Stimulated activated CD8-positive, alpha-beta memory T cell treated with anti-CD3 and anti-CD28 coated beads, Interleukin-7, amount 100 ng/mL, for 48 hours (primary cell): ENCODE data around the gene STK39.

Source experiments
- DNase-seq, 2 donors: peaks; one replicate each; pipeline ENCODE4 v3.0.0-alpha.2; 2020; ENCODE audit warnings: low read depth in 1 of 2; ENCODE audit errors: extremely low read depth in 1 of 2

Gene STK39

DNA sequence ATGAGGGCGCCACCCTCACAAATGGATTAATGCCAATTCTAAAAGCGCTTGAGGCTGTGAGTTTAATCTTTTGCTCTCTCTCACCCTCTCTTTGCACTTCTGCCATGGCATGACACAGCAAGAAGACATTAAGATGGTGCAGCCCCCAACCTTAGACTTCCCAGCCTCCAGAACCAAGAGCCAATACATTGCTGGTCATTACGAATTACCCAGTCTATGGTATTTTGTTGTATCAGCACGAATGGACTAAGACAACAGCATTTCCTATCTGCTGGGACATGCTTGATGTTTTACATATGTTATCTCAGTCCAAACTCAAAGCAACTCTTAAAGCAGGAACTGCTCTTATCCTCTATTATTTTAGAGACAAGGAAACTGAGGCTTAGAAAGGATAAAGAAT is 222.9 kb downstream of the STK39 start:
- DNase-seq = no peak

DNA sequence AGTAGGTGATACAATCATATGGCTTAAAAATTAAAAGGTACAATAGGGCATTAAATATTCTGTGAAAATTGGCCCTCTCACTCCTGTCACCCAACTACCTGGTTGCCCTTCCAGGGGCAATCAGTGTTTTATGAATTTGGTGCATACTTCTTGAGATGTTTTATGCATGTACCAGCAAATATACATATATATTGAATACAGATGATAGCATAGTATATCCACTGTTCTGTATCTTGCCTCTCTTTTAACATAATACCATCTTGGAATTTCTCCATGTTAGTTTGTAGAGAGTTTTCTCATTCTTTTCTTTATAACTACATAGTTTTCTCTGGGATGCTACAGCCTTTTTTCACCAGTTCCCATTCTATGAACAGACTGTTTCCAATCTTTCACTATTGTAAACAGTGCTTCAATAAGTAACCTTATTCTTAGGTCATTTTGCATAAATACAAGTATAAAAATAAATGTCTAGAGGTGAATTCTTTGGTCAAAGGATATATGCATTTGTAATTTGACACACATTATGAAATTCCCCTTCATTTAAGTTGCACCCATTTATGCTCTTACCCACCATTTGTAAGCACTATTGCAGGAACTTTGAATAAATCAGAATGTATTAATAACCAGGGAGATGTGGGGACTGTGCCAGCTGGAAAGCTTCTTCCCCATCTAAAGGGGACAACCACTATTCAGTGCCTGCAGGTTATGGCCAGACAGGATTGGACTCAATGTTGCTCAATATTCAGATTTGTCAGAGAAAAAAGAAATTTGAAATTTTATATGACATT is 225.4 kb downstream of the STK39 start:
- no peak for DNase-seq

DNA sequence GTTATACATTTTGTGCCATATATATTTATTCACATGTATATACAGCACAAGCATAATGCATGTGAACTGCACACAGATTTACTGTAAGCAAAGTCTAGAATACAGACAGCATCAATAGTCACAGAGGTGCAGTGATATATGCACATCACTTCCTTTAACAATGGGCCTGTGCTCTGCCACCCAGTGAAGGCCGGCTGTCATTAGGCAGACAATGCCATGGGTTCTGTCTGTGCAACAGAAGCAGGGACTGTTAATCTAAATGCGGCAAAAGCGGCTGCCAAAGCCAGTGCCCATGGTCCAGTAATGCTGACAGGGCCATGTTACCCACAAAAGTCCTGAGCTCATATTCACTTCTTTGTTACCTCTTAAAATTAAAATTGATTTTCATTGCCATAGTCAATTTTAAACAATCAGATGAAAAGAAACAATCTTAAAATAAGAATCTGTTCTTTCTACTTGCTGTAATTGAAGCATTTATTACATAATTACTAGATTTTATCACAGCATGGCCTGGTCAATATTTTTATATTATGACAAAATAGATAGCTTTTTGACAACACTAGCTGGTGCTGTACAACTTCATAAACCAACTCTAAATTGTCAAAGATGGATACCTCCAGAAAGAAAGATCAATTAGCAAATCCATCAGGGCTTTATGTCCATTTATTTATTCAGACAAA is 232.0 kb downstream of the STK39 start:
- no peak for DNase-seq

DNA sequence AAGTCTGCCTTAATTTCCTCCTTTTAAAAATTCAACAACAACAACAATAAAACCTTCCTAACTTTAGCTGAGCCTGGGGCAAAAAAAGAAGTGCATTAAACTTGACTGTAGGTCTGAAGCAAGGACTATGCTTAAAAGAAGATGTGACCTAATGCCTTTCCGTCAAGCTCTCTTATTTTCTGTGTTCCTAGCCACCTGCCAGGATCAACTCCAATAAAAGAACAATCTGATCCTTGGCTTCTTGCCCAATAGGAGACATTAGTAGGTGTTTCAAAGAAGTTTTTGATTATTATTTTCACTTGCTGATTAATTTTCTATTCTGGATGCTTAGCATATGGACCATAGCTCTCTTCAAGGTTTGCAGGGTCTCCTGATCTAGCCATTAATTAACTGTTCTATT is 237.5 kb downstream of the STK39 start:
- no peak for DNase-seq

DNA sequence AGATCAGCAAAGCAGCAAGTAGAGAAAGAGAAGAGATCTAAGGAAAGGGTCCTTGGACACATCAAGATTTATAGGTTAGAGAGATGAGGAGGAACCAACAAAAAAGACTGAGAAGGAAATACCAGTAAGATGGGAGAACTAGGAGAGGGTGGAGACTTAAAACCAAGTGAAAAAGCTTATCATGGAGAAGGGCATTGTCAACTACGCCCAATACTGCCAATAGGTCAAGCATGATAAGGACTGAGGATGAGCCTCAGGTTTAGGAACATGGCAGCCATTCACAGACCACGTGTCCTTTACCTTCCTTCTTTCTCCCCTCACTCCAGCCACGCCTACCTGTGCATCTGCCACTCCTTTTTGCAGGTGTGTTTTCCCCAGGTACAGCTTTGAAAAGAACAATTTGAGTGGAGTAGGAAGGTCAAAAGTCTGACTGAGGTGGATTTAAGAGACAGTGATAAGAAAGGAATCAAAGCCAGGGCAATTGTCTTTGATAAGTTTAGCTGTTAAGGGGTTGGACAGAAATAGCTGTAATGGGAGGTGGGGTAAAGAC is 238.7 kb downstream of the STK39 start:
- no peak for DNase-seq

DNA sequence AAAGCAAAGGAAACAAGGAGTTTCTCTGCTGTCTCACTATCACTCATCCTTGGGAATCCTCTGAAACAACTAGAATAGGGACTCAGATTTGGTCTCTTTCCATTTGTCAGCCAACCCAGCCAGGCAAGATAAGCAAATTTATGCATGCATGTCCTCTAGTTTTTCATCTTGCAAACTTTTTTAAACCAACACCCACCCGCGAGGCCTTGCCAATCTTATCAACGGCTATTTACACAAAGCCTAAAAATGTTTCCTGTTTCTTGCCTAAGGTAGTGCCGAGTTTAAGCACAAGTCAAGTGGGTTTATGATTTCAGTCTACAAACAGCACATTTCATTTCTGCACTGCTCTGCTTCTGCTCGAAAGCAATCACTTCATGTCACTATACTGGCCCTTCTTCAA is 240.9 kb downstream of the STK39 start:
- DNase-seq = no peak

DNA sequence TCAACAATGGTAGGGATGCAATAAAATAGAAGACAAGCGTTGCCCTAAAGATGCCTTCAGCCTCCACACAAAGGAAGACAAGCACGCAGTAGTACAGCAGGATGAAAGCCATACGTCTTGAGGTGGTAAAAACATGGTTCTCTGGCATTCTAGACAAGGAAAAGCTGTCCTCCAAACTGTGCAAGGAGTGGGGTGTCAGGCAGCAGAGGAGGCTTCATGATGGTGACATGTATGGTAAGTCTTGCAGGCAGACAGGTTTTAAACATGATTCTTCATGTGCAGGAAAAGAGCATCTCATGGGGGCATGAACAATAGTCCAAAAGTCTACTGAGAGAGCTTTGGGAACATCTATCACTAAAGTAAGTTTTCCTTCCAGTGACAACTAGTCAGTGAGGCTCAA is 241.8 kb downstream of the STK39 start:
- no peak for DNase-seq

DNA sequence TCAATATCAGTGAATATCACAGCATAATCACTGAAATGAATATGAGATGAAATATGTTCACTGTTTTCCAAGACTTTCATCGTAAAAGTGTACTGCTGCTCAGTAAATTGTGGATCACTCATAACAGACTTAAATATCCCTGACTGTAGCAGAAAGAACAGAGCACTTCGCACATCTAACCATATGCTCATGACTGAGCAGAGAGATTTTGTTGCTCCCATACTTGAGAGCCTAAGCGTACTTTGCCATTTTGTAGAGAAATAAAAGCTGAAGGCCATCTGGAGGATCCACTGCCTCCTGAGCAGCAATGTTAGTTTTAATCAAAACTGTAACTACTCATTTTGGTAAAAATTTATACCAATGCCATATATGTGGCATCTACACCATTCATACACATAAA is 243.5 kb downstream of the STK39 start:
- no peak for DNase-seq

DNA sequence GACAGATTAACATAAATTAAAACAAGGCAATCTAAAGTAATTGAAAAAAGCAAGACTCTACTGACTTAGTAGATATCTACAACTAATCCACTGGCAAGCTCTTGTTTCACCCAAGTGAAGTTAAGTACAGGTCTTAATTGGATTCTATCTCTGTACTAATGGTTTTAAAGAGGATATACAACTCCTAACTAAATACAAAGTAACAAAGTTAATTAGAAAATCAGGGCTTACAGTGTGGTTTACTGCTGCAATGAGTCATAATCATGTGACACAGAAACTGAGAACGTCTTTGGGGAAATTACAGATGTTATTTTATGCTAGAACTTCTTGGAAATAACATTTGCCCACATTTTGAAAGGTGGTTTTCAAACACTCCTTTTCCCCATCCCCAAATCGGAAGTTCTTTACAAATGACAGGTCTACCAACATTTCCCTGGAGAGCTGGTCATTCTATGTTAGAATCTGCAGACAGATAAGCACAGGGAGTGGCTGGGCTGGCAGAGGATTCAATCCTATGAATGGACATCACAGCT is 245.3 kb downstream of the STK39 start:
- no peak for DNase-seq

DNA sequence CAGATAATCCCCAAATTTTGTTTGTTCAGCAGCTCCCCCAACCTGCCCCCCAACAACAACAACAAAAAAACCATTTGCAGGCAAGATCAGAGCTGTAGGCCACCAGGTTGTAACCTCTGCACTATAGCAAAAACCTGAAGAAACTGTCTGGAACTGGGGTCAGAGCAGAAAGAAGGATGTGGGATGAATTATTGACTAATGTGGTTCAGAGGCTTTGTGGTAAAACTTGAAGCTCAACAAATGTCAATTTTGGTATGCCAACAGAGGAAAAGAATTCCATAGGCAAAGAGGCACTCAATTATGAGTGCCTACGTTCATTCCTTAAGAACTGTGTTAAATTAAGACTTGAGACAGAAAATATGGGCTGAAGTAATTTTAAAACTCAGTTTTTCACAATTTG is 255.1 kb downstream of the STK39 start:
- no peak for DNase-seq

DNA sequence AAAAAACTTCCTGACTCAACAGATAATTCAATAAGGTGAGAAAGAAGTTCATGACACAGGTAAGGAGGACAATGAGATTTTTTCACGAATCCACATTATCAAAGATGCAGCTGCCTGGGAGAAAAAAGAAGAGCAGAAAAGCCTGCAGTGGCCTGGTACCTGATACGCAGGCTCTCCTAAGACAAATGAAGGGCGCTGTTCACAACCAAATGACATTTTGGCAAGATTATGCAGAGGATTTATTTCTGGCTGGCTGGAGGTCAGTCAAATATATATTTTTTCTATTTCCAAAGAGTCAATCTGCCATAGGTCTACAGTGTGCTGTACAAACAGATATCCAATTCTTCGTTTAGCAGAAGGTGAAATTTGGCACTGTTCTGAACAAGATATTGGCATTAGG is 257.3 kb downstream of the STK39 start:
- no peak for DNase-seq

DNA sequence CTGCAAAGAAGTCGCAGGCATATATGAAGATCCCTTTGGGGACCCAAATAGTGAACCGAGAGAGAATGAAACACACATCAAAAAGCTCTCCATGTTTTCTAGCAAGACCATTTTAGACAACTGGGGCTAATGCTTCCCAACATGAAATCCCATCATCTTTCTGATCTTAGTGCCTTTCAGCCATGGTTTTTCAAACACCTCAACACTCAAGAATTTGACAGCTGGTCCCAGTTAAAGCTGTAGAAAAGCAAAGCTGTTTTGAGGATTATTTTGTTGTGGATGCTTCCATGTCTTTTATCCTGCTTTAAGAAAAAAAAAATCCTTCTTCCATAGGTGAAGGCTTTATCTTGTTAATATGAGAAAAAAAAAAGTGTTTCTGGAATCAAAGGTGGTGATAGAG is 259.1 kb downstream of the STK39 start:
- DNase-seq = no peak

DNA sequence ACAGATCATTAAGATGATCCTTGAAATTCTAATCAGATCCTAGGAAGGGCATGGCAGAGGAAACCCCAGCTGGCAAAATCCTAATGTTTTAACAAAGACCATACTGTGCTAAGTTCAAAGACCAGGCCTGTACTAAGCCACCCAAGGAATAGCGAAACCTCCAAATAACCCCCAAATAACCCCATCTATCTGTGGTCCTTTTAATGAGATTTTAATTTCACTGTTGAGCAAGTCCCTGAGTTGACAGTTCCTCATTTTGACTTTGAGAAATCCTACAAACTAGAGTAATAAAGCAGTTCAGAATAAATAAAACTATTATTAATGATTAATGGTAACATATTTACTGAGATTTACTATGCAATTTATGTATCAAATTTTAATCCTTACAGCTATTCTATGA is 259.8 kb downstream of the STK39 start:
- DNase-seq = no peak

DNA sequence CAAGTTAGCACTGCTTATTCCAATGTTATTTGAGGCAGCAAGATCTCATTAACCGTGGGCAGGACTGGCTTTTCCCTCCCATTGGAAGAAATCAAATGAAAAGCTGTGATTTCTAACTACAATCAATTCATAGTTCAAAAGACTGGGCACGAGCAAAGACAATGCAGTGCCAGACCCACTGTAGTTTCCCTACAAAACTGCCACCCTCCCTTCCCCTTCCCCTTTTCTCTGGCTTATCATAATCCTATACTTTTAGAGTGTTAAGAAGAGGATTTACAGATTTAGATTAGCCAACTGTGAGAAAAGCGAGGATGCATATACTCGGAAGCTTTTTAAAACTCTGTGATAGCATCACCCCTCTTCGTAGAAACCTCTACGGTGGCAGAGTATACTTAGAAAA is 260.4 kb downstream of the STK39 start:
- DNase-seq = no peak

DNA sequence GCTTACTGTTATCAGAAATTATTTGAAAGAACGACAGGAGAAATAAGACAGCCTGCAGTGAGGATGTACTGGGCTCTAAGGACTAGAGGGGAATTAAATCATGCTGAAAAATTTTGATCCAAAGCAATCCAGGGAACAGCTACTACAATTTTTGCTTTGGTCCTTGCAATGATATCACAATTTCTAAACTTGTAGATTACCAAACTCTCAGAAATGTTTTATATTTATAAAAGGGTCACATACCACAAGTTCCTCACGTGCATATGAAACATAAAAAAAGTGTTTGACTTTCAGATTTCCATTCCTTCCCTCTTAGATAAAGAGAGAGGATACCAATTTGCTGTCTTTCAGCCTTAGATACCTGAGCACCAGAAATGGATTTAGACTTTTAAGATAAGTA is 261.2 kb downstream of the STK39 start:
- no peak for DNase-seq

DNA sequence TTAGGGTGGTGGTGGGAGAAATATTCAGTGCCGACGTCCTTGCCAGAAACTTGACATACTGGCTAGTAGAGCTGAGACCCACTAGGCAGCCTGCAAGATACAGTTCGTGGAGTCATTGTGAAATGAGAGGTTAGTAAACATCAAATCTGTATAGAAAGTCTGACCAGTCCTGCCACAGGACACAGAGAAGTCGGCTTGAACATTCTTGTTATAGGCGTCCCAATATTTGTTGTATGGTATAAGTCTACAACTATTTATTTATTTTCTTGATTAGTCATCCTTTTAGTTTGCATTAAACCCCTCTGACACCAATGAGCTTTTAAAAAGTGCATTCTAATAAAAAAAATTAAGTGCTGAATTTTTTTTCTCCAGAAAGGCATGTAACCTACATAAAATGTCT is 265.4 kb downstream of the STK39 start:
- DNase-seq = no peak

DNA sequence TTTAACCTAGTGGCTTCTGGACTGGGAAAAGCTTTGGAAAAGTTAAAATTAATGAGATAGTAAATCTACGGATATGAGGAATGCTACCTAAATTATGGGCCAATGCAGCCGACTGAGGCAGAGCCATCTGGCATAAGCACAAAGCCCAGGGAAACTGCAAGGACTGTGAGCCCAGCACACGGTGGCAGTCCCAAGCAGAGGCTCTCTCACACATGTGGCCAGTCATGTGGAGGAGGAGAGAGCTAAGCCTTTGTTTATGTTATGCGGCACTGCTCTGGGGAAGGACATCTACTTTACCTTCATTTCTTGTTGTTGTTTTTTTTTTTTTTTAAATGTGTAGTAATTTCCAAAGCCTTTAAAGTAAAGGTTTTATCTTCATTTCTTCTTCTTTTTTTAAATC is 267.0 kb downstream of the STK39 start:
- DNase-seq = no peak

DNA sequence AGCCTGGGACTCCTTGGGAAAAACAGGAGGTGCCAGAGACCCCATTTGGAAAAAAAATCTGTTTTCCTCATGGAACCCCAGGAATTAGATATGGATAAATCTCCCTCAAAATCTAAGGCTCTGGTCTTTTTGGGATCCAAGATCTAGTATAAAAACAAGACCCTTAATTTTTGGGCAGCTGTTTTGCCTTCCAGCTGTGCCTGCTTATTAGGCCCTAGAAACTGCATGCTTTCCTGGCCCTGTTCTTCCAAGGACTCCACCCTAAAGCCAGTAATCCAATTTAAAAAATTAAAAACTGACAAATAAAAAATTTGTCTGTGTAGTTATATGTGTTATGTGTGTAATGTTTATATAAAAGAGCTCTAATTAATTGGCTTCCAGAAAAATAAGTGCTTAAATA is 274.6 kb downstream of the STK39 start:
- no peak for DNase-seq

DNA sequence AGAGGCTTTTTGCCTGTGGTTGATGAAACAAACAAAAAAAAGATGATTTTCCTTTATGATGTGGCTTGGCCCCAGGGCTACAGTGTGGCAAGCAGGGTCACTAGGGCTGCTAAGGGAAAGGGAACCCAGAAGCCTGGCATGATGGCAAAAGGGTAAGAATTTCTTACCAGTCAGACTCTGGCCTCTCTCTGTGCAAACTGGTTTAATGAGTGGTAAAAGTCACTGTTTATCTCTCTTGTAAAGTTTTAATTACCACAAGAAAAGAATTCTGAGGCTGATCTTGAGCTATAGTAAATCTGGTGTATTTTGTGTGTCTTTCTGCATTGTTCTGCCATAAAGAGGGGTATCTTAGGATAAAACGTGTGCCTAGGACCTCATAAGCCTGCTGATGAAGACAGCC is 275.4 kb downstream of the STK39 start:
- no peak for DNase-seq

DNA sequence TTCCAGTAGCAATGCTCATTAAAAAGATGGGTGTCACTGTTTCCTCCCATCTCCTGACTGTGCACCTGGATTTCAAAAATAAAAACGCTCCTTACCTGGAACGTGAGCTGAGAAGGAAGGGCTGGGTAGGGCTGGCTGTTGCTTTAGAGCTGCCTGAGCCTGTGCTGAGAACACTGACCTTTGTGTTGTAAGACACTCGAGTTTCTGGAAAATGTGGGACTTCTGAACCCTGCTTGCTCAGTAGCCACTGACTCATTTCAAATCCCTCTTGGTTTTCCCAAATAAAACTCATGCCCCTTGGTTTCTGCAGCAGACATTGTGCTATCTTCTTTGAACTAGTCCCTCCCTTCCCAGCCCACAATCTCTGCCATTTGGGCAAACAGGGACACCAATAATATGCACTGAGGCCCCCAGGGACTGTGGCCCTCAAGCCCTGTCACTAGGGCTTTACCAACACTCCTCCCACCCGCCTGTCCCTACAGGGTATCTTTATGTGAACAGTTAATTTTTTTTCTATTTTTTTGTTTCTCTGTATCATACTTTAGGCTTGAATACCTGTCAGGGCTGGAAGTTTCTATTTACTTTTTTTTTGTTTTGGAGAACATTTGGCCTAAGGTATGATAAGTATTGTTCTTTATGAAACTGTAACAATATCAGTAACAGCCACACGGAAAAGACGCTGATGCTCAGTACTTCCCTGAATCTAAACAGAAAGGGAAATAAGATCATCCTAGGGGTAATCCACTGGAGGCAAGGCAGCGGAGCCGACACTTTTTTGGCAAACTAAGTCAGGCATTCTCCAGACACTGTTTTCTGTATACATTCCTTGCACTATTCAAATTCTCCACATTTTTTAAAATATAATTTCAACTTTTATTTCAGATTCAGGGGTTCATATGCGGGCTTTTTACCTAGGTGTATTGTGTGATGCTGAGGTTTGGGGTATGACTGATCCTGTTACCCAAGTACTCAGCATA is 280.2 kb downstream of the STK39 start:
- DNase-seq = no peak
